Tibial nerve (tissue), 3 donors: Measurements from ENCODE around the gene MED4.
"Not testable (repeated sequence)": the region's sequence is repeated elsewhere in the genome, so short reads cannot be mapped to it uniquely, and the experiment has no call there.

Experiments used
- POLR2A ChIP-seq, 2 donors: fragments of 450-650 bp; IDR thresholded peaks; one replicate each; pipeline ENCODE4 v1.6.1; 2017; ENCODE audit warnings: antibody characterized with exemption in 2 of 2, mild to moderate bottlenecking in 2 of 2, moderate library complexity in 2 of 2
- TF ChIP-seq, protein P1 (sequence below), 5 experiments: fragments of 200-600 bp in 3 of 5; fragments of 450-650 bp in 2 of 5; sonication (generic) in 3 of 5; IDR thresholded peaks; one replicate each; pipeline ENCODE4 v1.5.1; 2016 to 2019; ENCODE audit warnings: antibody characterized with exemption in 5 of 5, mild to moderate bottlenecking in 3 of 5, moderate library complexity in 2 of 5

- TF ChIP-seq, protein P1, sequence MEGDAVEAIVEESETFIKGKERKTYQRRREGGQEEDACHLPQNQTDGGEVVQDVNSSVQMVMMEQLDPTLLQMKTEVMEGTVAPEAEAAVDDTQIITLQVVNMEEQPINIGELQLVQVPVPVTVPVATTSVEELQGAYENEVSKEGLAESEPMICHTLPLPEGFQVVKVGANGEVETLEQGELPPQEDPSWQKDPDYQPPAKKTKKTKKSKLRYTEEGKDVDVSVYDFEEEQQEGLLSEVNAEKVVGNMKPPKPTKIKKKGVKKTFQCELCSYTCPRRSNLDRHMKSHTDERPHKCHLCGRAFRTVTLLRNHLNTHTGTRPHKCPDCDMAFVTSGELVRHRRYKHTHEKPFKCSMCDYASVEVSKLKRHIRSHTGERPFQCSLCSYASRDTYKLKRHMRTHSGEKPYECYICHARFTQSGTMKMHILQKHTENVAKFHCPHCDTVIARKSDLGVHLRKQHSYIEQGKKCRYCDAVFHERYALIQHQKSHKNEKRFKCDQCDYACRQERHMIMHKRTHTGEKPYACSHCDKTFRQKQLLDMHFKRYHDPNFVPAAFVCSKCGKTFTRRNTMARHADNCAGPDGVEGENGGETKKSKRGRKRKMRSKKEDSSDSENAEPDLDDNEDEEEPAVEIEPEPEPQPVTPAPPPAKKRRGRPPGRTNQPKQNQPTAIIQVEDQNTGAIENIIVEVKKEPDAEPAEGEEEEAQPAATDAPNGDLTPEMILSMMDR (IDR thresholded peaks at IDR 0.05), result not testable (repeated sequence)
- TF ChIP-seq POLR2A (IDR thresholded peaks at IDR 0.05), result not testable (repeated sequence)
These were observed 35.0 kb downstream of the MED4 start for GRCh38 chr13:48059951-48060350.
